ENCODE data around the gene TF. TPM values are rescaled to one million over a fixed set of nuclear protein-coding genes. Genes with fewer than 3 reads are reported as not detected.

The TF gene
- total RNA-seq, 1 experiment from 2014 or later = 0.09 TPM

DNA sequence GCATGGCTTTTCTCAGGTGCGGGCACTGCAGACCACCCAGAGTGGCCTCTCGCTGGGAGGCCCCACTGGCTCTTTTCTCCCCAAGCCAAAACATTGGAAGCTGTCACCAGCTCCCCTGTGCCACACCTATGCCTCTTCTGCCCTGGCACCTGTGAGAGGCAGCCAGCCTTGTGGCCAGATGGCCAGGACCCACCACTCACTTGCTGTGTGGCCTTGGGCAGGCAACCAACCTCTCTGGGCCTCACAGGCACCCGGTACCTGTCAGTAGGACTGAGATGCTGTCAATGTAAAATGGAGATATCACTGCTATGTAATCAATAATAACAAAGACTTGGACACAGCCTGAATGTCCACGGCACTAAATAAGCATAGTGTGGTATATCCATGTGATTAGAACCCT, 96.0 kb downstream of the TF start:
- no peaks in the 10 kb centered on the region for H3K9me3 ChIP-seq (ENCODE audit: control insufficient read depth, low read depth, low read length)
- Mint-ChIP-seq H3K4me1 (peaks cover 5 to 6% of the 10 kb centered on the region in 2 experiments; a peak in 1 of 4 replicates), H3K27me3 (ENCODE audit: low read depth) (no peaks in the 10 kb centered on the region; the same call in 1 of the 2 replicates), H3K9me3 (no peaks in the 10 kb centered on the region), H3K27ac (no peak overlapping the region), H3K36me3 (ENCODE audit: insufficient read depth in 1 of 3, low read depth in 3 of 3) (peaks cover 0 to 3% (median 0%) of the 10 kb centered on the region in 3 experiments; a peak in 1 of 7 replicates), H3K4me3 (no peak overlapping the region)
- no peaks in the 10 kb centered on the region for H3K4me1 ChIP-seq (ENCODE audit: insufficient read depth, low read length)
- H2BK15ac ChIP-seq (ENCODE audit: low read depth, low read length) = no peak overlapping the region
- no peak overlapping the region for H3K27ac ChIP-seq (ENCODE audit: insufficient read length, low read depth, low read length)
- H3K4me2 ChIP-seq (ENCODE audit: insufficient read depth, insufficient read length, low read length) = no peak overlapping the region
- no peaks in the 10 kb centered on the region for H4K20me1 ChIP-seq (ENCODE audit: control insufficient read depth, insufficient read depth, insufficient read length)
- H3T11ph ChIP-seq (ENCODE audit: low read length) = no peak overlapping the region
- no CpG with 5 or more reads among the region's 4 CpGs for WGBS (ENCODE audit: extremely low coverage, insufficient read length, low lambda C conversion rate)
- H3K4ac ChIP-seq (ENCODE audit: low read depth, low read length) = no peak overlapping the region
- H2BK12ac ChIP-seq (ENCODE audit: insufficient read length, low read depth, low read length) = no peak overlapping the region
- no peak overlapping the region for H2AK5ac ChIP-seq (ENCODE audit: insufficient read length, low read length)
- no peak overlapping the region for H3K14ac ChIP-seq (ENCODE audit: insufficient read depth, low read length)
- H3K23ac ChIP-seq (ENCODE audit: insufficient read length, low read depth, low read length) = no peak overlapping the region
- no peak overlapping the region for H4K5ac ChIP-seq (ENCODE audit: insufficient read length, low read depth, low read length)
- H2BK5ac ChIP-seq (ENCODE audit: insufficient read length, low read length) = no peak overlapping the region
- no peak overlapping the region for H3K9ac ChIP-seq (ENCODE audit: extremely low read depth, insufficient read length, low read length)
- no peak overlapping the region for H2BK120ac ChIP-seq (ENCODE audit: low read depth, low read length, poor library complexity, severe bottlenecking)
- no peaks in the 10 kb centered on the region for H3K79me2 ChIP-seq (ENCODE audit: insufficient read depth, low read length)
- H3K23me2 ChIP-seq (ENCODE audit: insufficient read length, low read depth, low read length, poor library complexity, severe bottlenecking) = no peaks in the 10 kb centered on the region
- DNase-seq = no peak
- no peak overlapping the region for H3K56ac ChIP-seq (ENCODE audit: insufficient read length, low read depth, low read length)
- no peaks in the 10 kb centered on the region for H3K27me3 ChIP-seq (ENCODE audit: insufficient read depth, low read length)
- no peak overlapping the region for H4K8ac ChIP-seq (replicated peaks; ENCODE audit: insufficient read length, low read depth, low read length)
- H3K18ac ChIP-seq (ENCODE audit: insufficient read length, low read depth, low read length) = no peak overlapping the region
- H4K91ac ChIP-seq (ENCODE audit: insufficient read length, low read depth, low read length) = no peak overlapping the region
- TF ChIP-seq CTCF (conservative IDR thresholded peaks at IDR 0.05) = no peak
- H2AFZ ChIP-seq (ENCODE audit: low read length) = no peak overlapping the region
- H2BK20ac ChIP-seq (ENCODE audit: low read depth, low read length, poor library complexity, severe bottlenecking) = no peak overlapping the region
- no peaks in the 10 kb centered on the region for H3K79me1 ChIP-seq (ENCODE audit: insufficient read depth, low read depth, low read length, poor library complexity, severe bottlenecking)

All from H9 (cell line).